GM23338 (cell line): Measurements from ENCODE around the gene C8G. TPM values are rescaled to one million over a fixed set of nuclear protein-coding genes. Genes with fewer than 3 reads are reported as not detected.

Source experiments
- ATAC-seq: fragments of 200-7000 bp; cut with Tn5 transposase; 3 replicates; pipeline ENCODE4 v1.9.1; 2020
- DNase-seq: peaks from one replicate; pipeline ENCODE4 v3.0.0-alpha.2; 2015; ENCODE audit warnings: low spot score
- H2AFZ ChIP-seq: fragments of 200-600 bp; sonication (generic); 2 replicates; pipeline ENCODE4 v1.8.0; 2016; ENCODE audit warnings: antibody characterized with exemption, mild to moderate bottlenecking, moderate library complexity
- H3F3A ChIP-seq: fragments of 200-600 bp; sonication (generic); replicated peaks from 2 replicates; pipeline ENCODE4 v1.8.0; 2017; ENCODE audit warnings: antibody characterized with exemption, mixed run types, low read depth
- H3K27ac ChIP-seq: fragments of 200-600 bp; sonication (generic); 2 replicates; pipeline ENCODE4 v1.6.1; 2016; ENCODE audit warnings: low read depth
- H3K27me3 ChIP-seq: fragments of 200-600 bp; sonication (generic); 2 replicates; pipeline ENCODE4 v1.8.0; 2016; ENCODE audit warnings: mild to moderate bottlenecking, mixed run types, moderate library complexity; ENCODE audit not compliant: insufficient read depth
- H3K36me3 ChIP-seq: fragments of 200-600 bp; sonication (generic); 2 replicates; pipeline ENCODE4 v1.8.0; 2016; ENCODE audit warnings: mild to moderate bottlenecking; ENCODE audit not compliant: insufficient read depth
- H3K4me1 ChIP-seq: fragments of 200-600 bp; sonication (generic); 2 replicates; pipeline ENCODE4 v1.8.0; 2016; ENCODE audit warnings: mild to moderate bottlenecking, moderate library complexity; ENCODE audit not compliant: insufficient read depth
- H3K4me2 ChIP-seq: fragments of 200-600 bp; sonication (generic); 2 replicates; pipeline ENCODE4 v1.7.1; 2017; ENCODE audit warnings: mixed run types
- H3K4me3 ChIP-seq: fragments of 200-600 bp; sonication (generic); 2 replicates; pipeline ENCODE4 v1.6.1; 2016; ENCODE audit warnings: mixed run types
- H3K79me2 ChIP-seq: fragments of 200-600 bp; sonication (generic); replicated peaks from 2 replicates; pipeline ENCODE4 v1.8.0; 2017; ENCODE audit warnings: mild to moderate bottlenecking; ENCODE audit not compliant: insufficient read depth
- H3K9me2 ChIP-seq: fragments of 200-600 bp; sonication (generic); 2 replicates; pipeline ENCODE4 v1.8.0; 2017; ENCODE audit not compliant: insufficient read depth
- H4K20me1 ChIP-seq: fragments of 200-600 bp; sonication (generic); replicated peaks from 2 replicates; pipeline ENCODE4 v1.8.0; 2017; ENCODE audit warnings: mild to moderate bottlenecking; ENCODE audit not compliant: insufficient read depth
- H3K27ac Mint-ChIP-seq: 2 replicates; pipeline ENCODE4 v1.8.0; 2020; ENCODE audit warnings: inconsistent platforms, mild to moderate bottlenecking, moderate library complexity, mixed read lengths
- H3K27me3 Mint-ChIP-seq: 3 replicates; pipeline ENCODE4 v1.8.0; 2022; ENCODE audit warnings: low read depth, mild to moderate bottlenecking, moderate library complexity, mixed read lengths, inconsistent platforms; ENCODE audit not compliant: insufficient read depth, poor library complexity
- H3K36me3 Mint-ChIP-seq: 3 replicates; pipeline ENCODE4 v1.8.0; 2021; ENCODE audit warnings: low read depth, mild to moderate bottlenecking, inconsistent platforms, moderate library complexity, mixed read lengths
- H3K4me1 Mint-ChIP-seq: 3 replicates; pipeline ENCODE4 v1.8.0; 2020; ENCODE audit warnings: mild to moderate bottlenecking, inconsistent platforms, mixed read lengths
- H3K4me3 Mint-ChIP-seq: 3 replicates; pipeline ENCODE4 v1.8.0; 2021; ENCODE audit warnings: moderate library complexity, mild to moderate bottlenecking, inconsistent platforms, mixed read lengths
- H3K9me3 Mint-ChIP-seq: 3 replicates; pipeline ENCODE4 v1.8.0; 2020; ENCODE audit warnings: moderate library complexity, mild to moderate bottlenecking, inconsistent platforms, mixed read lengths
- CREB1 ChIP-seq: fragments of 250-450 bp; sonication (Bioruptor Pico); IDR thresholded peaks from 2 replicates; pipeline ENCODE4 v1.5.0; 2020; ENCODE audit warnings: low read depth, mild to moderate bottlenecking, moderate library complexity
- EZH2 ChIP-seq: fragments of 200-600 bp; sonication (generic); IDR thresholded peaks from one replicate; pipeline ENCODE4 v1.8.0; 2017; ENCODE audit warnings: antibody characterized with exemption, mild to moderate bottlenecking, low read depth; ENCODE audit not compliant: unreplicated experiment
- EZH2phosphoT487 ChIP-seq: fragments of 200-600 bp; sonication (generic); IDR thresholded peaks from one replicate; pipeline ENCODE4 v1.8.1; 2018; ENCODE audit warnings: antibody characterized with exemption; ENCODE audit not compliant: unreplicated experiment
- JUNB ChIP-seq: IDR thresholded peaks from one replicate; pipeline ENCODE4 v1.6.1; 2016; ENCODE audit warnings: antibody characterized with exemption; ENCODE audit not compliant: unreplicated experiment
- NANOG ChIP-seq: IDR thresholded peaks from 2 replicates; pipeline ENCODE4 v1.6.1; 2016; ENCODE audit warnings: antibody characterized with exemption, borderline replicate concordance
- POLR2AphosphoS5 ChIP-seq: IDR thresholded peaks from 2 replicates; pipeline ENCODE4 v1.6.1; 2016; ENCODE audit warnings: antibody characterized with exemption, low read depth
- STAT1 ChIP-seq: IDR thresholded peaks from one replicate; pipeline ENCODE4 v1.6.1; 2016; ENCODE audit warnings: antibody characterized with exemption; ENCODE audit not compliant: unreplicated experiment
- ZNF114 ChIP-seq: fragments of 250-450 bp; sonication (Bioruptor Pico); IDR thresholded peaks from 2 replicates; pipeline ENCODE4 v1.5.0; 2020; ENCODE audit warnings: mild to moderate bottlenecking, moderate library complexity
- ZNF331 ChIP-seq: fragments of 250-450 bp; sonication (Bioruptor Pico); IDR thresholded peaks from 2 replicates; pipeline ENCODE4 v1.5.0; 2020; ENCODE audit warnings: low read depth, mild to moderate bottlenecking, moderate library complexity
- polyA plus RNA-seq: library from polyadenylated mRNA; unstranded; fragments of >200 nt; fragmentation: Nextera tagmentation; extraction: Ambion mirVana; gene quantifications from 2 replicates; pipeline ENCODE4 v1.2.1, GENCODE V29; 2016
- total RNA-seq: library from RNA; depleted of rRNA; stranded (reverse); fragments of >200 nt; shearing (Covaris generic); gene quantifications from 2 replicates; pipeline ENCODE4 v1.2.3, GENCODE V29; 2014
- TF ChIP-seq, protein P1 (sequence below): fragments of 250-450 bp; sonication (Bioruptor Pico); IDR thresholded peaks from 2 replicates; pipeline ENCODE4 v1.5.0; 2020; ENCODE audit warnings: mild to moderate bottlenecking, moderate library complexity
- TF ChIP-seq, protein P2 (sequence below): IDR thresholded peaks from one replicate; pipeline ENCODE4 v1.6.1; 2018; ENCODE audit warnings: antibody characterized with exemption; ENCODE audit not compliant: unreplicated experiment
- TF ChIP-seq, protein P3 (sequence below): IDR thresholded peaks from 2 replicates; pipeline ENCODE4 v1.6.1; 2016; ENCODE audit warnings: antibody characterized with exemption
- TF ChIP-seq, protein P4 (sequence below), 2 experiments: fragments of 200-600 bp in 1 of 2; sonication (generic) in 1 of 2; conservative IDR thresholded peaks; 2 replicates each; pipeline versions ENCODE4 v1.5.1 to v1.6.1; 2016 to 2017; ENCODE audit warnings: antibody characterized with exemption in 2 of 2, low read depth in 2 of 2, mild to moderate bottlenecking in 2 of 2, moderate library complexity in 1 of 2

C8G gene
- total and polyA plus RNA-seq, 2 experiments from 2014 or later = not detected

DNA sequence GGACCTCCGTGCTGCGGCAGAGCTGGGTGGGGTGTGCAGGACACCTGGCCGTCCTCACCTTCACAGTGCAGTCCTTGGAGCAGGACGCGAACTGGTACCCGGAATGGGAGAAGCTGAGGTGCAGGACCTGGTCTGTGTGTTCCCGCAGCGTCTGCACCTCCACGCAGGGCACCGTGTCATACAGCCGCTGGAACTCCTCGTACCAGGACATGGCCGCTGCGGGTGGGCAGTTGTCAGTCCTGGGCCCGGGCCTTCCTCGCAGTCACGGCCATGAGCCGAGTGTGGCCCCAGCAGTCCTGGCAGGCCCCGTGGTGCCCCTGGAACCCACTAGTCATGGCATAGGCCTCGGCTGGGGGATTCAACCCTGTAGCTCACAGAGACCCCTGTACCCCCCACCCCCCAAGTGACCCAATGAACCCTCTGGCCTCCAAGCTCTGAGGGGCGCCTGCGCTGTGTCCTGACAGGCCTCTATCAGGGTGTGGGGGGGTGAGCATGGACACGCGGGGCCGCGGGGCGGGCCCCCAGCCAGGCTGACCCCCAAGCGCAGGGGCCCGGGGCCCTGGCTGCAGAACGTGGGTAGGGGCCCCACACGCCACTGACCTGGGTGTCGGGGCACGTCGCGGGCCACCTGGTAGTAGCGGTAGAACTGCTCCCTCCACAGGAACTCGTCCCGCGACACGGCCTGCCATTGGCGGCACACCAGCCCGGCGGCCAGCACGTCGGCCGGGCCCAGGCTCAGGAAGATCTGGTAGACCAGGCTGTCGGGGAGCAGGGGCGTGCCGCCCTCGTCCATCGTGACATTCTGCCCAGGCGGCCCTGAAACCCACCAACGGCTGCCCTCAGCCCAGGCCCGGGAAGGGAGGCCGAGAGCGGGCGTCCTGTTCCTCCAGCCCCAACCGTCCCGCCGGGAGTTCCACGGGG is 1.5 kb upstream of the C8G start:
- Histone ChIP-seq H3K27me3 (no peaks in the 10 kb centered on the region), H3K79me2 (0 out of 2 replicates have a peak, but pooled peaks cover 5% of the 10 kb centered on the region), H3K4me1 (peaks cover 8% of the 10 kb centered on the region), H3K36me3 (no peaks in the 10 kb centered on the region), H3F3A (peaks cover 3% of the 10 kb centered on the region; the same call in 1 of the 2 replicates), H3K27ac (no peak overlapping the region), H3K4me2 (peak overlapping the region; percentile 84), H2AFZ (no peak overlapping the region), H3K4me3 (peak overlapping the region; percentile 88), H4K20me1 (no peaks in the 10 kb centered on the region; the same call in 1 of the 2 replicates), H3K9me2 (no peaks in the 10 kb centered on the region)
- Mint-ChIP-seq H3K27me3 (peaks cover 9% of the 10 kb centered on the region), H3K4me3 (peak overlapping the region; percentile 75), H3K36me3 (peaks cover 24% of the 10 kb centered on the region), H3K9me3 (no peaks in the 10 kb centered on the region), H3K4me1 (peaks cover 9% of the 10 kb centered on the region), H3K27ac (no peak overlapping the region)
- TF ChIP-seq STAT1 (no peak), POLR2AphosphoS5 (no peak; the same call in 1 of the 2 replicates), NANOG (no peak), ZNF331 (CRISPR knock-in tag) (no peak), ZNF114 (CRISPR knock-in tag) (no peak), JUNB (no peak), EZH2phosphoT487 (no peak), EZH2 (no peak), CREB1 (CRISPR knock-in tag) (no peak)
- TF ChIP-seq, protein P1, sequence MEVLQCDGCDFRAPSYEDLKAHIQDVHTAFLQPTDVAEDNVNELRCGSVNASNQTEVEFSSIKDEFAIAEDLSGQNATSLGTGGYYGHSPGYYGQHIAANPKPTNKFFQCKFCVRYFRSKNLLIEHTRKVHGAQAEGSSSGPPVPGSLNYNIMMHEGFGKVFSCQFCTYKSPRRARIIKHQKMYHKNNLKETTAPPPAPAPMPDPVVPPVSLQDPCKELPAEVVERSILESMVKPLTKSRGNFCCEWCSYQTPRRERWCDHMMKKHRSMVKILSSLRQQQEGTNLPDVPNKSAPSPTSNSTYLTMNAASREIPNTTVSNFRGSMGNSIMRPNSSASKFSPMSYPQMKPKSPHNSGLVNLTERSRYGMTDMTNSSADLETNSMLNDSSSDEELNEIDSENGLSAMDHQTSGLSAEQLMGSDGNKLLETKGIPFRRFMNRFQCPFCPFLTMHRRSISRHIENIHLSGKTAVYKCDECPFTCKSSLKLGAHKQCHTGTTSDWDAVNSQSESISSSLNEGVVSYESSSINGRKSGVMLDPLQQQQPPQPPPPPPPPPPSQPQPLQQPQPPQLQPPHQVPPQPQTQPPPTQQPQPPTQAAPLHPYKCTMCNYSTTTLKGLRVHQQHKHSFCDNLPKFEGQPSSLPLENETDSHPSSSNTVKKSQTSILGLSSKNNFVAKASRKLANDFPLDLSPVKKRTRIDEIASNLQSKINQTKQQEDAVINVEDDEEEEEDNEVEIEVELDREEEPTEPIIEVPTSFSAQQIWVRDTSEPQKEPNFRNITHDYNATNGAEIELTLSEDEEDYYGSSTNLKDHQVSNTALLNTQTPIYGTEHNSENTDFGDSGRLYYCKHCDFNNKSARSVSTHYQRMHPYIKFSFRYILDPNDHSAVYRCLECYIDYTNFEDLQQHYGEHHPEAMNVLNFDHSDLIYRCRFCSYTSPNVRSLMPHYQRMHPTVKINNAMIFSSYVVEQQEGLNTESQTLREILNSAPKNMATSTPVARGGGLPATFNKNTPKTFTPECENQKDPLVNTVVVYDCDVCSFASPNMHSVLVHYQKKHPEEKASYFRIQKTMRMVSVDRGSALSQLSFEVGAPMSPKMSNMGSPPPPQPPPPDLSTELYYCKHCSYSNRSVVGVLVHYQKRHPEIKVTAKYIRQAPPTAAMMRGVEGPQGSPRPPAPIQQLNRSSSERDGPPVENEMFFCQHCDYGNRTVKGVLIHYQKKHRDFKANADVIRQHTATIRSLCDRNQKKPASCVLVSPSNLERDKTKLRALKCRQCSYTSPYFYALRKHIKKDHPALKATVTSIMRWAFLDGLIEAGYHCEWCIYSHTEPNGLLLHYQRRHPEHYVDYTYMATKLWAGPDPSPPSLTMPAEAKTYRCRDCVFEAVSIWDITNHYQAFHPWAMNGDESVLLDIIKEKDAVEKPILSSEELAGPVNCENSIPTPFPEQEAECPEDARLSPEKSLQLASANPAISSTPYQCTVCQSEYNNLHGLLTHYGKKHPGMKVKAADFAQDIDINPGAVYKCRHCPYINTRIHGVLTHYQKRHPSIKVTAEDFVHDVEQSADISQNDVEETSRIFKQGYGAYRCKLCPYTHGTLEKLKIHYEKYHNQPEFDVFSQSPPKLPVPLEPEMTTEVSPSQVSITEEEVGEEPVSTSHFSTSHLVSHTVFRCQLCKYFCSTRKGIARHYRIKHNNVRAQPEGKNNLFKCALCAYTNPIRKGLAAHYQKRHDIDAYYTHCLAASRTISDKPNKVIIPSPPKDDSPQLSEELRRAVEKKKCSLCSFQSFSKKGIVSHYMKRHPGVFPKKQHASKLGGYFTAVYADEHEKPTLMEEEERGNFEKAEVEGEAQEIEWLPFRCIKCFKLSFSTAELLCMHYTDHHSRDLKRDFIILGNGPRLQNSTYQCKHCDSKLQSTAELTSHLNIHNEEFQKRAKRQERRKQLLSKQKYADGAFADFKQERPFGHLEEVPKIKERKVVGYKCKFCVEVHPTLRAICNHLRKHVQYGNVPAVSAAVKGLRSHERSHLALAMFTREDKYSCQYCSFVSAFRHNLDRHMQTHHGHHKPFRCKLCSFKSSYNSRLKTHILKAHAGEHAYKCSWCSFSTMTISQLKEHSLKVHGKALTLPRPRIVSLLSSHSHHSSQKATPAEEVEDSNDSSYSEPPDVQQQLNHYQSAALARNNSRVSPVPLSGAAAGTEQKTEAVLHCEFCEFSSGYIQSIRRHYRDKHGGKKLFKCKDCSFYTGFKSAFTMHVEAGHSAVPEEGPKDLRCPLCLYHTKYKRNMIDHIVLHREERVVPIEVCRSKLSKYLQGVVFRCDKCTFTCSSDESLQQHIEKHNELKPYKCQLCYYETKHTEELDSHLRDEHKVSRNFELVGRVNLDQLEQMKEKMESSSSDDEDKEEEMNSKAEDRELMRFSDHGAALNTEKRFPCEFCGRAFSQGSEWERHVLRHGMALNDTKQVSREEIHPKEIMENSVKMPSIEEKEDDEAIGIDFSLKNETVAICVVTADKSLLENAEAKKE (CRISPR knock-in tag) = no peak
- TF ChIP-seq, protein P2, sequence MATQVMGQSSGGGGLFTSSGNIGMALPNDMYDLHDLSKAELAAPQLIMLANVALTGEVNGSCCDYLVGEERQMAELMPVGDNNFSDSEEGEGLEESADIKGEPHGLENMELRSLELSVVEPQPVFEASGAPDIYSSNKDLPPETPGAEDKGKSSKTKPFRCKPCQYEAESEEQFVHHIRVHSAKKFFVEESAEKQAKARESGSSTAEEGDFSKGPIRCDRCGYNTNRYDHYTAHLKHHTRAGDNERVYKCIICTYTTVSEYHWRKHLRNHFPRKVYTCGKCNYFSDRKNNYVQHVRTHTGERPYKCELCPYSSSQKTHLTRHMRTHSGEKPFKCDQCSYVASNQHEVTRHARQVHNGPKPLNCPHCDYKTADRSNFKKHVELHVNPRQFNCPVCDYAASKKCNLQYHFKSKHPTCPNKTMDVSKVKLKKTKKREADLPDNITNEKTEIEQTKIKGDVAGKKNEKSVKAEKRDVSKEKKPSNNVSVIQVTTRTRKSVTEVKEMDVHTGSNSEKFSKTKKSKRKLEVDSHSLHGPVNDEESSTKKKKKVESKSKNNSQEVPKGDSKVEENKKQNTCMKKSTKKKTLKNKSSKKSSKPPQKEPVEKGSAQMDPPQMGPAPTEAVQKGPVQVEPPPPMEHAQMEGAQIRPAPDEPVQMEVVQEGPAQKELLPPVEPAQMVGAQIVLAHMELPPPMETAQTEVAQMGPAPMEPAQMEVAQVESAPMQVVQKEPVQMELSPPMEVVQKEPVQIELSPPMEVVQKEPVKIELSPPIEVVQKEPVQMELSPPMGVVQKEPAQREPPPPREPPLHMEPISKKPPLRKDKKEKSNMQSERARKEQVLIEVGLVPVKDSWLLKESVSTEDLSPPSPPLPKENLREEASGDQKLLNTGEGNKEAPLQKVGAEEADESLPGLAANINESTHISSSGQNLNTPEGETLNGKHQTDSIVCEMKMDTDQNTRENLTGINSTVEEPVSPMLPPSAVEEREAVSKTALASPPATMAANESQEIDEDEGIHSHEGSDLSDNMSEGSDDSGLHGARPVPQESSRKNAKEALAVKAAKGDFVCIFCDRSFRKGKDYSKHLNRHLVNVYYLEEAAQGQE = no peak
- TF ChIP-seq, protein P3, sequence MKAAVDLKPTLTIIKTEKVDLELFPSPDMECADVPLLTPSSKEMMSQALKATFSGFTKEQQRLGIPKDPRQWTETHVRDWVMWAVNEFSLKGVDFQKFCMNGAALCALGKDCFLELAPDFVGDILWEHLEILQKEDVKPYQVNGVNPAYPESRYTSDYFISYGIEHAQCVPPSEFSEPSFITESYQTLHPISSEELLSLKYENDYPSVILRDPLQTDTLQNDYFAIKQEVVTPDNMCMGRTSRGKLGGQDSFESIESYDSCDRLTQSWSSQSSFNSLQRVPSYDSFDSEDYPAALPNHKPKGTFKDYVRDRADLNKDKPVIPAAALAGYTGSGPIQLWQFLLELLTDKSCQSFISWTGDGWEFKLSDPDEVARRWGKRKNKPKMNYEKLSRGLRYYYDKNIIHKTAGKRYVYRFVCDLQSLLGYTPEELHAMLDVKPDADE = no peak
- TF ChIP-seq, protein P4, sequence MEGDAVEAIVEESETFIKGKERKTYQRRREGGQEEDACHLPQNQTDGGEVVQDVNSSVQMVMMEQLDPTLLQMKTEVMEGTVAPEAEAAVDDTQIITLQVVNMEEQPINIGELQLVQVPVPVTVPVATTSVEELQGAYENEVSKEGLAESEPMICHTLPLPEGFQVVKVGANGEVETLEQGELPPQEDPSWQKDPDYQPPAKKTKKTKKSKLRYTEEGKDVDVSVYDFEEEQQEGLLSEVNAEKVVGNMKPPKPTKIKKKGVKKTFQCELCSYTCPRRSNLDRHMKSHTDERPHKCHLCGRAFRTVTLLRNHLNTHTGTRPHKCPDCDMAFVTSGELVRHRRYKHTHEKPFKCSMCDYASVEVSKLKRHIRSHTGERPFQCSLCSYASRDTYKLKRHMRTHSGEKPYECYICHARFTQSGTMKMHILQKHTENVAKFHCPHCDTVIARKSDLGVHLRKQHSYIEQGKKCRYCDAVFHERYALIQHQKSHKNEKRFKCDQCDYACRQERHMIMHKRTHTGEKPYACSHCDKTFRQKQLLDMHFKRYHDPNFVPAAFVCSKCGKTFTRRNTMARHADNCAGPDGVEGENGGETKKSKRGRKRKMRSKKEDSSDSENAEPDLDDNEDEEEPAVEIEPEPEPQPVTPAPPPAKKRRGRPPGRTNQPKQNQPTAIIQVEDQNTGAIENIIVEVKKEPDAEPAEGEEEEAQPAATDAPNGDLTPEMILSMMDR (conservative IDR thresholded peaks at IDR 0.05; ENCODE audit: low read depth in 2 of 2) = no peak
- DNase-seq = peak; percentile 67
- ATAC-seq = peak; percentile 16
